GF-D8 (cell line): ENCODE data around the gene AARSD1.
"Not testable (repeated sequence)": the region's sequence is repeated elsewhere in the genome, so short reads cannot be mapped to it uniquely, and the experiment has no call there.

ENCODE experiments used
- DNase-seq: peaks from one replicate; lab custom pipeline; 2025; lab: John Stamatoyannopoulos, UW

Gene AARSD1

DNA sequence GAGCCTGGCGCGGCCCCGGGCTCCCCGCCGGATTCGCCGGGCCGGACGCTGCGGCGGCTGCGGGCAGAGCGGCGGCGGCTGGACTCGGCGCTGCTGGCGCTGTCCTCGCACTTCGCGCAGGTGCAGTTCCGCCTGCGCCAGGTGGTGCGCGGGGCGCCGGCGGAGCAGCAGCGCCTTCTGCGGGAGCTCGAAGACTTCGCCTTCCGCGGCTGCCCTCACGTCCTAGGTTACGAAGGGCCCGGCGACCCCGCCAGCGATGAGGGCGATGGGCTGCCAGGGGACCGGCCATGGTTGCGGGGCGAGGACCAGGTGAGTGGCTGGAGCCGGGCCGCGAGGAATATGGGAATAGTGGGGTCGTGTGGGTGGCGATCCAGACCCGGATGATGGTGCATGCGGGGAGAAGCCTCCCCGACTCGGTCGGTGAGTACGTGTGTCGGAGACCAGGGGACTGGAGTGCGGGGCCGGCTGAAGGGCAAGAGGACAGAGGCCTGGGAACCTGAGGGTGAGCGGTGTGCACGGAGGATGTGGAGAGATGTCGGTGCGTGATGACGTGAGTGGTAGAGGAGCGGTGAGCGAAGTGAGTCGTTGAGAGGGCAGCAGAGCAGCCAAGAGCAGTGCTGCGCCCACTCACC lies 16.6 kb upstream of the AARSD1 start:
- DNase-seq, result no peak

DNA sequence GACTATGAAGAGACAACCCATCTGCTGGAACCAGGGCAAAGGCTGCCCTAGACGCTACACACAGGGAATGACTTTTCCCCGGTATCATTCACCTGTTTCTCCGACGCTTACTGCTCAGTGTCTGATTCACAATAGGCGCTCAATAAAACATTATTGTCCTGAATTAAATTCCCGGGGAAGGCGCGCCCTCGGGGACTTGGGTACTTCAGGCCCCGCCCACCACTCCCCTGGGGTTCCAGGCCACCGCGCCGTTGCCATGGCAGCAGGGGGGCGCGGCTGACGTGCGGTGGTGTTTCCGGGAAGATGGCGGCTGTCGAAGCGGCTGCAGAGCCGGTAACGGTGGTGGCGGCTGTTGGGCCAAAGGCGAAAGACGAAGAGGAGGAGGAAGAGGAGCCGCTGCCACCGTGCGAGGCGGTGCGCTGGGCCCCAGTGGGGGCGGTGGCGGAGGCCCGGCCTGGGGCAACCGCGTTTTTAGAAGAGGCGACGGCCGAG lies 16.1 kb upstream of the AARSD1 start, which contains the start of gene RUNDC1:
Gene RUNDC1, plus strand, starts transcription at position 292 of the 492 bp plus-strand sequence. Its CDS starts 12 bp downstream, at position 304.
- DNase-seq, result peak; percentile 54

DNA sequence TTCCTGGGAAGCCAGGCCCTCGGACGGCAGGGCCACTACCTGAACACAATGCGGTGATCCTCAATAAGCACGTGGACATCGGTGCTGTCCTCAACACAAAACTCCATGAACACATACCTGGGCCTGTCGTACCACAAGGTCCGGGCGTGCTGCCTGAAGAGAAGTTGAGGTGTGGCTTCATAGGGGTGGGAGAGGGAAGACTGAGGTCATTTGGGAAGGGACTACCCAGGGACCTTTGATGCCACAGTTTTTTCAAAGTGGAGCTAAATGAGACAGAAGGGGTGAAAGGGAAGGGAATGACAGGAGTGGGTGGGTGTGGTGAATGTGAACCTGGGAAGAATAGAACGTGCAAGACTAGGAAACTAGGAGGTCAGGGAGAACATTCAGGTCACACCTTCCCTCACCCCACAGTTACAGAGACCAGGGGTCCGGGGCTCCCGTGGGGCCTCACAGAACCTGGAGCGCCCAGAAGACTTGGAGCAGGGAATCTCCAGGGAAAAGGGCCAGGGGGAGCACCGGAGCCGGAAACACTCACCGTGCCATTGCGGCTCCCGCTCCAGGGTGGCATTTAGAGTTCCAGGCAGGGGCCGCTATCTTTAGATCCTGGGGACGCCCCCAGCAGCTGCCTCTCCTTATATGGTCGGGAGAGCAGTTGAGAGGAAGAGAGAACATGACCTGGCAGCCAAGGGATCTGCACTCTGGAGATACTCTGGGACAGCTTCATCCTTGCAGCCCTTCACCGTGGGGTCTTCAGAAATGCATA lies 15.4 kb upstream of the AARSD1 start, which contains the start of gene PTGES3L:
Gene PTGES3L, minus strand, starts transcription at position 570 of the 763 bp plus-strand sequence. Its CDS starts 27 bp downstream, at position 543.
- peak; percentile 51 for DNase-seq

DNA sequence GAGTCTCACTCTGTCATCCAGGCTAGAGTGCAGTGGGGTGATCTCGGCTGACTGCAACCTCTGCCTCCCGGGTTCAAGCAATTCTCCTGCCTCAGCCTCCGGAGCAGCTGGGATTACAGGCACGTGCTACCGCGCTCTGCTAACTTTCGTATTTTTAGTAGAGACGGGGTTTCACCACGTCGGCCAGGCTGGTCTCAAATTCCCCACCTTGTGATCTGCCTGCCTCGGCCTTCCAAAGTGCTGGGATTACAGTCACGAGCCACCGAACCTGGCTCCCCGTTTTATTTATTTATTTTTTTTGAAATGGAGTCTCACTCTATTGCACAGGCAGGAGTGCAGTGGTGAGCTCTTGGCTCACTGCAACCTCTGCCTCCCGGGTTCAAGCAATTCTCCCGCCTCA lies 11.4 kb upstream of the AARSD1 start:
- DNase-seq, result not testable (repeated sequence)

DNA sequence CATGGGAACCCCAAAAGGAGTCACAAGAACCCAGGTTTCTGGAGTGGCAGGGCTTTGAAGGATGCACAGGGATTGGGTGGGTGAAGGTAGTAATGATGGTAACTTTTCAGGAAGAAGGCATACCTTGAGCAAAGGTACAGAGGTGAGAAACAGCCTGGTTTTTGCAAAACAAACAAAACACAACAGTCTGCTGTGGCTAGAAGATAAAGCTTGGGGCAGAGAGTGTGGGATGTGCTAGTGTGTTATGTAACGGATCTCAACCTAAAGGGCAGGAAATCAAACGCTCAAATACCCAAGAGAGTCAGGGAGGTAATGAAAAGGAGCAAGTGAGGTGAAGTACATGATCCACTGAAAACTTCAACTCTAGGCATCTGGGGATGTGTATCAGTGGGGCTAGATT lies 11.0 kb upstream of the AARSD1 start:
- peak; percentile 7 for DNase-seq

DNA sequence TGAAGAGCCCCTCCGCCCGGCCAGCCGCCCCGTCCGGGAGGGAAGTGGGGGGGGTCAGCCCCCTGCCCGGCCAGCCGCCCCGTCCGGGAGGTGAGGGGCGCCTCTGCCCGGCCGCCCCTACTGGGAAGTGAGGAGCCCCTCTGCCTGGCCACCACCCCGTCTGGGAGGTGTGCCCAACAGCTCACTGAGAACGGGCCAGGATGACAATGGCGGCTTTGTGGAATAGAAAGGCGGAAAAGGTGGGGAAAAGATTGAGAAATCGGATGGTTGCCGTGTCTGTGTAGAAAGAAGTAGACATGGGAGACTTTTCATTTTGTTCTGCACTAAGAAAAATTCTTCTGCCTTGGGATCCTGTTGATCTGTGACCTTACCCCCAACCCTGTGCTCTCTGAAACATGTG lies 9.1 kb upstream of the AARSD1 start:
- not testable (repeated sequence) for DNase-seq

DNA sequence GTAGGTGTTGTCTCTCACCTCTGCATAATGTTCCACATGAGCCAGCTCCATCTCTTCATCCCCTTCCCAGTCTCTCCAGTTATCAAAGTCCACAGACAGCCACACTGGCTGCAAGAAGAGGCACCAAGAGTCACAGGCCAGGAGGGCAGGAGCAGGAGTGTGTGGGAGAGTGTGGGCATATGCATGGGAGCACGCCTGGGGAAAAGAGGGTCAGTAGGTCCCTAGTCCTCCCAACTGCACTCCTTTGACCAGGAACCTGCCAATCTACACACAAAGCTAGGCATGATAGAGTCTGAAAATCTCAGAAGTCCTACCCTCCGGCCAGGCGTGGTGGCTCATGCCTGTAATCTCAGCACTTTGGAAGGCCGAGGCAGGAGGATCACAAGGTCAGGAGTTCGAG lies 7.3 kb upstream of the AARSD1 start:
- DNase-seq, result no peak

DNA sequence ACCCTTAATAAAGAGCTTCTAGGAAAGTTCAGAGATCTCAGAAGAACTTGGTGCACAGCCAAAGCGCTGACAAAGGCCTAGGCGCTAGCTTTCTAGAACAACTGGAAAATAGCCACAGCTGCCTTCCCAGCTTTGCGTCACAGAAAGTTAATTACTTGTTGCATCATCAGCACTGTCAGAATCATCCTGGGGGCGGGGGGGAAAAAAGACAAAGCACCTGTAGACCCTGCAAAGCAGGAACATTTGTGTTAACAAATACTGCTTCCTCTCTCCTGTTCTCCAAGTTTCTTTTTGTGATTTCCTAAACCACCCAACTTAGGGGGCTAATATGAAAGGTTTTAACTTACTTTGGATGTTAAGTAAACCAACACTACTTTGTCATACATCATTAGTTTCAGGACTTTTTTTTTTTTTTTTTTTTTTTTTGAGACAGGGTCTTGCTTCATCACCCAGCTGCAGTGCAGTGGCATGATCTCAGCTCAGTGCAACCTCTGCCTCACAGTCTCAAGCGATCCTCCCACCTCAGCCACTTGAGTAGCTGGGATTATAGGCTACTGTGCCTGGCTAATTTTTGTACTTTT lies 4.8 kb upstream of the AARSD1 start:
- peak; percentile 73 for DNase-seq

DNA sequence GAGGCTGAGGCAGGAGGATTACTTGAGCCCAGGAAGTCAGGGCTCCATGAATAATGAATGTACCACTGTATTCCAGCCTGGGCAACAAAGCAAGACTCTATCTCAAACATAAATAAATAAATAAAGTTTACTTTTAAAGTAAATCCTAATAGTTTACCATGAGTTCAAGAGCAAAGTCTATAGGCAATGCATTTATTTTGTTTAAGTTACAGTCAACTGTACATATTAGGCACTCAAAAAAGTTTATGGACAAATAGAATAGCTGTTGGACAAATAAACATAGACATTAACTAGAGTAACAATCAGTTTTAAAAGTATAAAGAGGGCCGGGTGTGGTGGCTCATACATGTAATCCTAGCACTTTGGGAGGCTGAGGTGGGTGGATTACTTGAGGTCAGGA lies 3.7 kb upstream of the AARSD1 start:
- no peak for DNase-seq

DNA sequence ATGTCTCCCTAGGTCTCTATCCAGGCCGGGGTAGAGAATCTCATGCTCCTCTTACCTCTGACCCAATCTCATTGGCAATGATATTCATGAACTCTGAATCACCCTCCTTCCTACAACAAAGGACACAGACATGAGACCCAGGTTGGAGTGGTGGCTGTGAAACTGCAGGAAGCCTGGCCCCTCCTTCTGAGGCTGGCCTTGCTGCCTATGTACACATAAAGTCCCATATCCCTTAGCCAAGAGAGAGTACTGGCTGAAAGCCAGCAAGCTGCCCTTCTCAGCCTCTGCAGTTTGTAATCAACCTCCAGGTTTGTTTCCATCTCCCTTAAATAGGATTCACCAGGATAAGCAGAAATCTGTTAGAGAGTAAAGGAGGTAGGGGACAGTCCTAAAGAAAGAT lies 10.6 kb downstream of the AARSD1 start:
- no peak for DNase-seq

DNA sequence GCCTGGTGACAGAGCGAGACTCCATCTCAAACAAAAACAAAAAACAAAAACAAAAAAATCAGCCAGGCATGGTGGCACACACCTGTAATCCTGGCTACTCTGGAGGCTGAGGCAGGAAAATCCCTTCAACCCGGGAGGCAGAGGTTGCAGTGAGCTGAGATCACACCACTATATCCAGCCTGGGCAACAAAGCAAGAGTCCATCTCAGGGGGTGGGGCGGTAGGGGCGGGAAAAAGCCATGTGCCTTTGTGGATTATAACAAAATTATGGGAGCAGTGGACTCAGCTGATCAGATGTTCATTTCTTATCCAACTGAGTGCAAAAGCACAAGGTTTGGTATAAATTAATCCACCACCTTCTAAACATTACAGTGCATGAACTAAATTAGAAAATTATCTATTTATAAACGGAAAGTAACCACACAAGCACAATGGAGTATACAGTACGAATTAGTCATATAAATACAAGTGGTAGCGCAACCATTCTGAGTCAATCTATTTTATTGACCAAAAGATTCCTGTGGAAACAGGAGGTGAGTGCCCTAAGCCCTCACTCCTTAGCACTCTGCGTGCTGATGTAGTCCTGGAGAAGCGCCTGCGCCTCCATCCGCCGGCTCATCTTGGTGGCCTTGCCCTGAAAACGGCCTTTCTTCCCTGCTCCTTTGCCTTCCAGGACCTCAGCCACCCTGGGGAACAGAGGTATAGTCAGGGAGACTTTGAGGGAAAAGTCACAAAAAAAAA lies 14.0 kb downstream of the AARSD1 start:
- DNase-seq, result no peak

DNA sequence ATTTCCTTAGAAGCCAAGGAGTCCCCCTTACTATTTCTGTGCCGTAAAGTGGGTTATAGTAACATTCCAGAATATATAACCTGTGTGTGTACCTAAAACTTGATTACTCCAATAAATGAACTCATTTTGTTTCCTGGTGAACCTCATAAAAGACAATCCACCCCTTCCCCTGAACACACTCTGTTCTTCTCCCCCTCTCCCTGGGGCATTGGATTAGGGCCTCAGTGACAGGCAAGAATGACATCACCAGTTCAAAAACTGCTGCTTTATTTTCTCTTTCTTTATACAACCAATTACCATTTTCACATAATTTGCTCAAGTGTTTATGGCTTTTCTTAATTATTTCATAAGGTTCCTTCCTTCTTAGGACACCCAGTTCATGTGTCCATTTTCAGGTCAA lies 17.4 kb downstream of the AARSD1 start:
- DNase-seq, result no peak

DNA sequence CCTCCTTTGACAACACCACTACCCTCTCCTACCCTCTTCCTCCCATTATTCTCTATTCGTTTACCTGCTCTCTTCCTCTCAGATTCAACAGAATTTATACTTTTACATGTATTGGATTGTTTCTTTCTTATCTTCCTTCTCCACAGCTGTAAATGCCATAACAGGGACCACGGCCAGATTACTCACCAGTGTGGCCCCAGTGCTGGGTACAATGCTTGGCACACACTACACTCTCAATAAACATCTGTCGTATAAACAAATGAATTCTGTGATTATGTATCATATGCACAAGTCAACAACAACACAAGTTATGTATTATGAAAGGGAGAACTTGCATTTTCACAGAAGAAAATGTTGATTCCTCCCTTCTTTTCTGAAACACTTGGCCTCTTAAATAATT lies 20.0 kb downstream of the AARSD1 start:
- no peak for DNase-seq

DNA sequence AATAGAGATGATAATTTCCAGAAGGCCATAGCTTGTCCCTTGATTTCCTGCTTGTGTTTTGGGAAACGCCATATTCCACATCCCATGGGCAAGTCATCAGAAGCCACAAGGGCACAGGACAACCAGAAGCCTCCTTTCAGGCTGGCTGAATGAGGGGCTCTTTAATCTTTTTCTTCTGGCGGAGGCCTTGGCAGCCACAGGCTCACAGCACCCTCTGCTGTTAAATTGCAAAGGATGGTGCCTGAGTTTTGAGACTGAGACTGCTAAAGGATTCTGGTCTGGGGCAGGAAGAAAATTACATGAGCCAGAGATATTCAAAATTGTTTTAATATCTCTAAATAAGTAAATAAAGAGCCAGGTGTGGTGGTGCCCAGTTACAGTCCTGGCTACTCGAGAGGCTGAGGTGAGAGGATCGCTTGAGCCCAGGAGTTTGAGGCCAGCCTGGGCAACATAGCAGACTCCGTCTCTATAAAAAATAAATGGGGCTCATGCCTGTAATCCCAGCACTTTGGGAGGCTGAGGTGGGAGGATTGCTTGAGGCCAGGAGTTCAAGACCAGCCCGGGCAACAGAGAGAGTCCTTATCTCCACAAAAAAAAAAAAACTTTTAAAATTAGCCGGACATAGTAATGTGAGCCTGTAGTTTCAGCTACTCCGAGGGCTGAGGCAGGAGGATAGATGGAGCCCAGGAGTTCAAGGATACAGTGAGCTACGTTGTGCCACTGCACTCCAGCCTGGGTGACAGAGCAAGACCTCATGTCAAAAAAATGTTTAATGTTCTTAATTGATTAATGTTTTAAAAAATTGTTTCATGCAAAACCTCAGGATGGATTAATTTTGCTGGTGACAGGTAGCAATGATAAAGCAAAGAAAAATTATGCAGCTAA lies 26.3 kb downstream of the AARSD1 start:
- no peak for DNase-seq

DNA sequence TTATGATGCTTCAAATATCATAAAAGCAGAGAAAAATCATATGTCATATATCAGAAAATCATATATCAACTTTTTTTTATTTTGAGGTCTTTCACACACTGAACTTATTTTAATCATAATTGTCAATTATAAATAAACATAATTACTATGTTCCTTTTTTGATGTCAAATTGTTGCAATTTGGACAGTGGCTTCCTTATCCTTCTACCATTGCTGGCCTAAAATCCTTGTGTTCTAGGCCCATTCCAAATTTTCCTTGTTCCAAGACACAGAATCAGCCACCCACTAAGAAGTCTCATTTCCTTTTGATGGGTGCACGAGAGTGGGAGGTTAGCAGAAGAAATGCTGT lies 34.8 kb downstream of the AARSD1 start:
- no peak for DNase-seq

DNA sequence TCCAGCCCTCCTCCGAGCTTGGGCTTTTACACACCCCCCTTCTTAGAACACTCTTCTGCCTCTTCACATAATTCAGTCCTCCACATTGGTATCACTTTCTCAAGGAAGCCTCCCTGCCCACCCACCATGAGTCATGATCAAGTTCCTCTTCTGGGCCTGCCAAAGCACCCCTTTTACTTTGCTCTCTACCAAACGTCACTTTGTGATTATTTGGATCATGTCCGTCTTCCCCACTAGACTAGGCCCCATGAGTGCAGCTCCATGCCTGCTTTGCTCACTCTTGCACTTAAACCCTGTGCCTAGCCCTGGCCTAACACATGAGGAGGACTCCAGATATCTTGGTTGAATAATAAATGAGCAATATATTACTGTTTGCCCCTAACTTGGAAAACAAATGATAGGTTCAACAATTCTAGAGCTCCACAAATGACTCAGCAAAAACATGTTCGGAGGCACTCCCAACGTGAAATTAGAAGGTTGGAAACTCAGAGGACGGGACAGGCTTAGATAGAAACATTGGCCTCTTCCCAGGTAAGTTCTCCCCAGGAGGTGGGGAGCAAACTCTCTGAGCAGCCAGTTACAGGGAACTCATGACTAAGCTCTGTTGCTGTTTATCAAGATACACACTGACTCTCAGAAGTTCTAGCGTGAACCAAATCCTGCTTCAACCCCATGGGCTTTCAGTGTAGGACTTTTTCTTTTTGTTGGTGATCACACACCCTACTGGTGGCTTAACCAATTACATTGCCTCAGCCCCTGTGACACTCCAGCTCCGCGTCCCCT lies 35.3 kb downstream of the AARSD1 start:
- peak; percentile 73 for DNase-seq

DNA sequence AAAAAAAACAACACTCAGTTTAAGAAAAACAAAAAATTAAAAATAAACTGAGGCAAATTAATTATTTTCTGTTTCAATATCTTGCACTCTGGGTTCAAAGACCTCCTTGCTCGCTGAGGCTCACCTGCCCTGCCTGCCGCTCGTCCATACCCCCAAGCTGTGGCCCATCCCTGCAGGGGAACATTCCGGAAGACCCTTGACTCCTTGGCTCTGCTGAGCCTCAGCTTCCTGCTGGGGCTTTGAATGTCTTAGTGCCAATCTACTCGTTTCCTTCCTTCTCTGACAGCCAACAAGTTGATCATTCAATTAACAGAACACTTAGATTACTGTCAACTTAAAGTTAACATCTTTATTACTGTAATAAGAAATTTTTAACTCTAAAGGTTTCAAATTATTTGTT lies 39.4 kb downstream of the AARSD1 start:
- no peak for DNase-seq

DNA sequence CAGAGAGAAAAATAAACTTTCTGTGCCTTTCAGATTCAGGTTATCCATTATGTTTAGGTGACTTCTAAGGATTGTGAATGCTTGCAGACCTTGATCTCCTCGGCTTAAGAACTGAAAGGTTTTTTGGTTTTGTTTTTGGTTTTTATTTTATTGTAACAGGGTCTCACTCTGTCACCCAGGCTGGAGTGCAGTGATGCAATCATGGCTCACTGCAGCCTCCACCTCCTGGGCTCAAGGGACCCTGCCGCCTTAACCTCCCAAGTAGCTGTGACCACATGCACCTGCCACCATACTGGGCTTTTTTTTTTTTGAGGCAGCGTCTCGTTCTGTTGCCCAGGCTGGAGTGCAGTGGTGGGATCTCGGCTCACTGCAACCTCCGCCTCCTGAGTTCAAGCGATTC lies 40.8 kb downstream of the AARSD1 start:
- DNase-seq, result not testable (repeated sequence)

DNA sequence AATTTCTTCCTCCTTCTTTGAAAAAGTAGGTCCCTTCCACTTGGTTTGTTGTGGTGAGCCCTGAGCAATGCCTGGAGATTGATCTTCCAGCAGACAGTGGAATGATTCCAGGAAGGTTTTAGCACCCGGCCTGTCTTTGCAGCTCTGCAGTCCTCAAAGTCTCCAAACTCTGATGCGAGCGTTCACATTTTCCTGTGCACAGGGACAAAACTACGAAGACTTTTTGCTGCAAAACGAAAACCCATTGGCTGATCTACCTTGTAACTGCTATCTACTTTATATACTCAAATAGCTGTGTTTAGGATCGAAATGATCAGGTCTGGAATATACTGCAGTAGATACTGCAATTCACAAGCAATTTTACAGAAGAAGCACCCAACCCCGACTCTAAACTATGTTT lies 42.0 kb downstream of the AARSD1 start:
- no peak for DNase-seq

DNA sequence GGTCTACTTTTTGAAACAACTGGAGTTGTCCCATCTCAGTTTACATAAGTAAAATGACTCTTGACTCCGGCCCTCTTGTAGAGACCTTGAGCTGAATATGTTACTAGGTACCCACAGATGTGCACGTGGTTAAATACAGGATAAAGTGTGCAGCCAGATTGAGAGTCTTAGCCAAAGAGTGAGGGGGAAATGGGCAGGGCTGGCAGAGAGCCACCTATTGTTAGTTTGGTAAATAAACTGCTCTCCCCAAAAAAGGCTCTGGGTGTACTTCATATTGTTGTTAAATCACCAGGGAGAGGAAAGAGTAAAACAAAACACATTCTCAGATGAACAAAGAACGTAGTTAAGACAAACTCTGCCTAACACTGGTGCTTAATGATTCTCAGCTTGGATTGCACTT lies 43.3 kb downstream of the AARSD1 start:
- no peak for DNase-seq
